A549 (cell line): ENCODE measurements around the gene OBSCN.

Experiments used
- EP300 ChIP-seq, 2 experiments: fragments of >200 bp; sonication (Bioruptor Twin); formaldehyde crosslinking; IDR thresholded peaks; 2 replicates in 1 of 2; 3 replicates in 1 of 2; pipeline ENCODE4 v1.6.1; 2016 to 2017
- HOXA7 ChIP-seq: fragments of 250-450 bp; sonication (Bioruptor Pico); IDR thresholded peaks from 2 replicates; pipeline ENCODE4 v1.5.0; 2020; ENCODE audit warnings: mild to moderate bottlenecking, moderate library complexity
- MYC ChIP-seq: IDR thresholded peaks from 2 replicates; pipeline ENCODE4 v1.6.1; 2012; ENCODE audit warnings: mild to moderate bottlenecking, inconsistent platforms, low read length, improper control_type of control experiment, borderline replicate concordance
- POLR2A ChIP-seq: IDR thresholded peaks from 2 replicates; pipeline ENCODE4 v1.6.1; 2012; ENCODE audit warnings: mild to moderate bottlenecking, low read length
- SMC3 ChIP-seq: fragments of >200 bp; sonication (Bioruptor Twin); formaldehyde crosslinking; IDR thresholded peaks from 3 replicates; pipeline ENCODE4 v1.6.1; 2018; ENCODE audit warnings: inconsistent platforms
- TF ChIP-seq, protein P1 (sequence below): fragments of >200 bp; sonication (Bioruptor Twin); formaldehyde crosslinking; IDR thresholded peaks from 3 replicates; pipeline ENCODE4 v1.5.1; 2016
- TF ChIP-seq, protein P2 (sequence below): fragments of 250-450 bp; sonication (Bioruptor Pico); IDR thresholded peaks from 2 replicates; pipeline ENCODE4 v1.5.0; 2021; ENCODE audit warnings: mild to moderate bottlenecking, moderate library complexity, borderline replicate concordance

DNA sequence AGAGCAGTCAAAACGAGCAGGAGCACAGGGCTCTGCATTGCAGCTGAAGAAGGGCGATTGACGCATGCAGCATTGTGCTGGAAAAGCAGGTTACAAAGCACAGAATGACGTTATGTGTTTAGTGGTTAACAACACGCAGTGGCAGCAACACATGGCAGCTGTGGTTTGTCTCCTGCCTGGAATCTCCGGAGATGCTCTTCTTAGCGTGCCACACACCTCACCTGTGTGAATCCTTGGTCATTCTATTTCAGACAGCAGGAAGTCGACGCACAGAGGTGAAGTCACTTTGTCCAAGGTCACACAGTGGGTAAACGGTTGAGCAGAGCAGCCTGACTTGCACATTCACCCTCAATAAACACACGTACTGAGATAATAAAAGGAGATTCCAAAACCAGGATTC lies 14.7 kb downstream of the OBSCN start:
- no peak for TF ChIP-seq SMC3
- TF ChIP-seq, protein P1, sequence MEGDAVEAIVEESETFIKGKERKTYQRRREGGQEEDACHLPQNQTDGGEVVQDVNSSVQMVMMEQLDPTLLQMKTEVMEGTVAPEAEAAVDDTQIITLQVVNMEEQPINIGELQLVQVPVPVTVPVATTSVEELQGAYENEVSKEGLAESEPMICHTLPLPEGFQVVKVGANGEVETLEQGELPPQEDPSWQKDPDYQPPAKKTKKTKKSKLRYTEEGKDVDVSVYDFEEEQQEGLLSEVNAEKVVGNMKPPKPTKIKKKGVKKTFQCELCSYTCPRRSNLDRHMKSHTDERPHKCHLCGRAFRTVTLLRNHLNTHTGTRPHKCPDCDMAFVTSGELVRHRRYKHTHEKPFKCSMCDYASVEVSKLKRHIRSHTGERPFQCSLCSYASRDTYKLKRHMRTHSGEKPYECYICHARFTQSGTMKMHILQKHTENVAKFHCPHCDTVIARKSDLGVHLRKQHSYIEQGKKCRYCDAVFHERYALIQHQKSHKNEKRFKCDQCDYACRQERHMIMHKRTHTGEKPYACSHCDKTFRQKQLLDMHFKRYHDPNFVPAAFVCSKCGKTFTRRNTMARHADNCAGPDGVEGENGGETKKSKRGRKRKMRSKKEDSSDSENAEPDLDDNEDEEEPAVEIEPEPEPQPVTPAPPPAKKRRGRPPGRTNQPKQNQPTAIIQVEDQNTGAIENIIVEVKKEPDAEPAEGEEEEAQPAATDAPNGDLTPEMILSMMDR: no peak
- no peak for TF ChIP-seq POLR2A
- TF ChIP-seq HOXA7 (CRISPR knock-in tag): no peak
- no peak for TF ChIP-seq EP300 (IDR thresholded peaks at IDR 0.05)
- no peak for TF ChIP-seq MYC
- TF ChIP-seq, protein P2, sequence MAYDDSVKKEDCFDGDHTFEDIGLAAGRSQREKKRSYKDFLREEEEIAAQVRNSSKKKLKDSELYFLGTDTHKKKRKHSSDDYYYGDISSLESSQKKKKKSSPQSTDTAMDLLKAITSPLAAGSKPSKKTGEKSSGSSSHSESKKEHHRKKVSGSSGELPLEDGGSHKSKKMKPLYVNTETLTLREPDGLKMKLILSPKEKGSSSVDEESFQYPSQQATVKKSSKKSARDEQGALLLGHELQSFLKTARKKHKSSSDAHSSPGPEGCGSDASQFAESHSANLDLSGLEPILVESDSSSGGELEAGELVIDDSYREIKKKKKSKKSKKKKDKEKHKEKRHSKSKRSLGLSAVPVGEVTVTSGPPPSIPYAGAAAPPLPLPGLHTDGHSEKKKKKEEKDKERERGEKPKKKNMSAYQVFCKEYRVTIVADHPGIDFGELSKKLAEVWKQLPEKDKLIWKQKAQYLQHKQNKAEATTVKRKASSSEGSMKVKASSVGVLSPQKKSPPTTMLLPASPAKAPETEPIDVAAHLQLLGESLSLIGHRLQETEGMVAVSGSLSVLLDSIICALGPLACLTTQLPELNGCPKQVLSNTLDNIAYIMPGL (CRISPR knock-in tag): no peak
